SJCRH30 (cell line): ENCODE results near the gene ATP8B1. TPM values are rescaled to one million over a fixed set of nuclear protein-coding genes. Genes with fewer than 3 reads are reported as not detected.
A peak's percentile ranks its signal among the peaks of the same experiment; 100 is the strongest.

Experiments
- DNase-seq, 2 experiments: peaks; one replicate each; pipeline ENCODE4 v3.0.0-alpha.2; 2015 to 2020
- H3K27ac ChIP-seq: fragments of 250-450 bp; sonication (Bioruptor Pico); 2 replicates; pipeline ENCODE4 v1.5.1; 2020; ENCODE audit warnings: mild to moderate bottlenecking, moderate library complexity
- H3K27me3 ChIP-seq: fragments of 250-450 bp; sonication (Bioruptor Pico); 2 replicates; pipeline ENCODE4 v1.5.1; 2020; ENCODE audit warnings: mild to moderate bottlenecking, moderate library complexity
- H3K36me3 ChIP-seq: fragments of 250-450 bp; sonication (Bioruptor Pico); 2 replicates; pipeline ENCODE4 v1.5.1; 2020; ENCODE audit warnings: mild to moderate bottlenecking, moderate library complexity
- H3K4me1 ChIP-seq: fragments of 250-450 bp; sonication (Bioruptor Pico); 2 replicates; pipeline ENCODE4 v1.5.1; 2020; ENCODE audit warnings: mild to moderate bottlenecking, moderate library complexity
- H3K4me3 ChIP-seq: fragments of 250-450 bp; sonication (Bioruptor Pico); 2 replicates; pipeline ENCODE4 v1.5.1; 2020; ENCODE audit warnings: mild to moderate bottlenecking, moderate library complexity
- H3K9me3 ChIP-seq: fragments of 250-450 bp; sonication (Bioruptor Pico); replicated peaks from 2 replicates; pipeline ENCODE4 v1.5.1; 2020; ENCODE audit warnings: mild to moderate bottlenecking, moderate library complexity
- total RNA-seq: library from RNA; depleted of rRNA; stranded (reverse); fragments of >200 nt; shearing (Covaris generic); gene quantifications from 2 replicates; pipeline ENCODE4 v1.2.3, GENCODE V29; 2014

ATP8B1 gene
- total RNA-seq, 1 experiment from 2014 or later, result not detected

GRCh38 chr18:57771626-57772025 is 31.5 kb downstream of the ATP8B1 start:
- Histone ChIP-seq H3K4me1 (no peaks in the 10 kb centered on the region), H3K27me3 (no peaks in the 10 kb centered on the region), H3K4me3 (no peak overlapping the region), H3K27ac (no peak overlapping the region), H3K9me3 (no peaks in the 10 kb centered on the region), H3K36me3 (no peaks in the 10 kb centered on the region)
- no peak for DNase-seq

GRCh38 chr18:57771193-57771592 is 31.9 kb downstream of the ATP8B1 start:
- Histone ChIP-seq H3K4me1 (no peaks in the 10 kb centered on the region), H3K36me3 (no peaks in the 10 kb centered on the region), H3K27me3 (no peaks in the 10 kb centered on the region), H3K4me3 (no peak overlapping the region), H3K9me3 (no peaks in the 10 kb centered on the region), H3K27ac (no peak overlapping the region)
- no peak for DNase-seq

GRCh38 chr18:57768537-57769326 is 34.4 kb downstream of the ATP8B1 start:
- Histone ChIP-seq H3K4me1 (no peaks in the 10 kb centered on the region), H3K9me3 (no peaks in the 10 kb centered on the region), H3K27ac (no peak overlapping the region), H3K27me3 (no peaks in the 10 kb centered on the region), H3K36me3 (no peaks in the 10 kb centered on the region), H3K4me3 (no peak overlapping the region)
- no peak for DNase-seq

- DNase-seq, result no peak
- Histone ChIP-seq H3K27ac (no peak overlapping the region), H3K4me1 (no peaks in the 10 kb centered on the region)
These were observed 35.7 kb downstream of the ATP8B1 start for GRCh38 chr18:57767259-57768050.

GRCh38 chr18:57764995-57765394 is 38.1 kb downstream of the ATP8B1 start:
- no peak overlapping the region for H3K4me3 ChIP-seq
- no peak overlapping the region for H3K27ac ChIP-seq
- no peaks in the 10 kb centered on the region for H3K9me3 ChIP-seq
- H3K36me3 ChIP-seq, result no peaks in the 10 kb centered on the region
- no peaks in the 10 kb centered on the region for H3K4me1 ChIP-seq
- no peak for DNase-seq
- H3K27me3 ChIP-seq, result no peaks in the 10 kb centered on the region

More at GRCh38 chr18:57767259-57768050, 35.7 kb downstream of the ATP8B1 start:
- no peaks in the 10 kb centered on the region for H3K36me3 ChIP-seq
- H3K27me3 ChIP-seq, result no peaks in the 10 kb centered on the region
- H3K4me3 ChIP-seq, result no peak overlapping the region
- H3K9me3 ChIP-seq, result no peaks in the 10 kb centered on the region

- Histone ChIP-seq H3K4me3 (no peak overlapping the region), H3K9me3 (no peaks in the 10 kb centered on the region), H3K27ac (no peak overlapping the region), H3K4me1 (no peaks in the 10 kb centered on the region), H3K36me3 (no peaks in the 10 kb centered on the region), H3K27me3 (no peaks in the 10 kb centered on the region)
- DNase-seq, result no peak
These were observed 39.0 kb downstream of the ATP8B1 start for GRCh38 chr18:57764087-57764486.

- Histone ChIP-seq H3K27ac (no peak overlapping the region), H3K27me3 (no peaks in the 10 kb centered on the region), H3K4me3 (no peak overlapping the region), H3K9me3 (no peaks in the 10 kb centered on the region), H3K36me3 (no peaks in the 10 kb centered on the region), H3K4me1 (no peaks in the 10 kb centered on the region)
- no peak for DNase-seq
These were observed 40.4 kb downstream of the ATP8B1 start for GRCh38 chr18:57762686-57763085.

GRCh38 chr18:57759650-57760049 is 43.5 kb downstream of the ATP8B1 start:
- Histone ChIP-seq H3K9me3 (no peaks in the 10 kb centered on the region), H3K36me3 (no peaks in the 10 kb centered on the region), H3K4me1 (no peaks in the 10 kb centered on the region), H3K27ac (no peak overlapping the region), H3K4me3 (no peak overlapping the region), H3K27me3 (no peaks in the 10 kb centered on the region)
- DNase-seq, result no peak

- DNase-seq, result no peak
- H3K4me3 ChIP-seq, result no peak overlapping the region
- H3K9me3 ChIP-seq, result no peaks in the 10 kb centered on the region
- H3K4me1 ChIP-seq, result no peaks in the 10 kb centered on the region
- H3K27me3 ChIP-seq, result no peaks in the 10 kb centered on the region
- H3K27ac ChIP-seq, result no peak overlapping the region
- no peaks in the 10 kb centered on the region for H3K36me3 ChIP-seq
These were observed 47.5 kb downstream of the ATP8B1 start for GRCh38 chr18:57755473-57756067.

- H3K4me1 ChIP-seq, result no peaks in the 10 kb centered on the region
- H3K27me3 ChIP-seq, result no peaks in the 10 kb centered on the region
- no peak overlapping the region for H3K4me3 ChIP-seq
- H3K9me3 ChIP-seq, result no peaks in the 10 kb centered on the region
- no peaks in the 10 kb centered on the region for H3K36me3 ChIP-seq
- peak in 1 of 2 experiments; percentile 2 for DNase-seq
- H3K27ac ChIP-seq, result no peak overlapping the region
These were observed 48.4 kb downstream of the ATP8B1 start for GRCh38 chr18:57754577-57755338.

GRCh38 chr18:57753063-57753462 is 50.1 kb downstream of the ATP8B1 start:
- Histone ChIP-seq H3K27me3 (no peaks in the 10 kb centered on the region), H3K4me1 (no peaks in the 10 kb centered on the region), H3K4me3 (no peak overlapping the region), H3K27ac (no peak overlapping the region), H3K36me3 (no peaks in the 10 kb centered on the region), H3K9me3 (no peaks in the 10 kb centered on the region)
- DNase-seq, result no peak

- no peaks in the 10 kb centered on the region for H3K9me3 ChIP-seq
- no peak overlapping the region for H3K4me3 ChIP-seq
- no peak overlapping the region for H3K27ac ChIP-seq
- H3K27me3 ChIP-seq, result no peaks in the 10 kb centered on the region
- no peaks in the 10 kb centered on the region for H3K4me1 ChIP-seq
- no peaks in the 10 kb centered on the region for H3K36me3 ChIP-seq
- no peak for DNase-seq
These were observed 53.5 kb downstream of the ATP8B1 start for GRCh38 chr18:57749604-57749970.

GRCh38 chr18:57748770-57749603 is 54.1 kb downstream of the ATP8B1 start:
- no peaks in the 10 kb centered on the region for H3K4me1 ChIP-seq
- H3K27ac ChIP-seq, result no peak overlapping the region
- no peak for DNase-seq

More at GRCh38 chr18:57748770-57749603, 54.1 kb downstream of the ATP8B1 start:
- no peaks in the 10 kb centered on the region for H3K36me3 ChIP-seq
- H3K27me3 ChIP-seq, result no peaks in the 10 kb centered on the region
- no peaks in the 10 kb centered on the region for H3K9me3 ChIP-seq
- H3K4me3 ChIP-seq, result no peak overlapping the region
